ENCODE data around the gene NUDT14. TPM values are rescaled to one million over a fixed set of nuclear protein-coding genes. Genes with fewer than 3 reads are reported as not detected.

Gene NUDT14
- 6.1 and 9.6 TPM in 2 replicates for total RNA-seq

DNA sequence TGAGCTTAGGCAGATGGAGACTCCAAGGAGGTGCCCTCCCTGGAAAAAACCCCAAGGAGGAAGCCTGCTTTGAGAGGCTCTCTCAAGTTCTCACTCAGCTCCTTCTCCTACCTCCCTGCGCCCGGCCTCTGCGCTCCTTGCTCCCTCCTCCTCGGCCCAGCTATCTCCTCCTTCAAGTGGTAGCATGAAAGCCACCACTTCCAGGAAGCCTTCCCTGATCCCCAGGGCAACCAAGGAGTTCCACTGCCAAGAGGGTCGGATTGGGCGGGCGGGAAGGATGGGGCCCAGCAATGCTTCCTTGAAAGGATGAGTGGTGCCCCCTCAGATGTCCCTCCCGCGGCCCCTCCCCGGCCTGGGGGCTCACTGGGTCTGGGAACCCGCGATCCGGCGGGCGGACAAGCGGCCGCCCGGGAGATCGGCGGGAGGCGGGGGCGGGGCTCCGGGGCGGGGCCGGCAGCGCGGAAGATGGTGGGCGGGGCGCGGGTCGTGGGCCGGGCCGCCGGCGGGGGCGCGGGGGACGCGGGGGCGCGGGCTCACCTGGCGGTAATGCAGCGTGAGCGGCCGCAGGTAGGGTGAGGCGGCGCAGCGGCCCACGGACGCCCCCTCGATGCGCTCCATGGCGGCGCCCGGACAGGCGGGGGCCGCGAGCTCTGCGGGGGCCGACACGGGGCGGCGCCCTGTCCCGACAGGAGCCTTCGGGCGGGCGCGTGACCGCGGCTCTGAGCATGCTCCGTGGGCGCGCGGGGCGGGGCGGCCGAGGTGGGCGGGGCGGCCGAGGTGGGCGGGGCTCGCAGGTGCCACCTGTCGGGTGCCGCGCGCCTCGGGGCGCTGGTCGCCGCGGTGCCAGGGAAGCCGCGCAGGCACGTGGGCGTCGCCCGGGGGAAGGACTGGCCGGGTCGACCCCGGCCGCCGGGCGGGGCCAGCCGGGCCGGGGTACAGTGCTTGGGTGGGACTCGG, at the start of gene NUDT14:
NUDT14 (minus strand) TSS at position 721 of the 957 bp plus-strand sequence; CDS start at position 618, 103 bp downstream.

GRCh38 chr14:105168496-105168978, 12.6 kb downstream of the NUDT14 start, which contains the start of gene JAG2:
Gene JAG2 (minus strand): TSS chr14:105168776. CDS start chr14:105168420, 356 bp downstream.

Small RNA genes lying within 50 kb of the gene (small RNA-seq; reads per million reads assigned to genes)
- not detected for gene MIR6765

Other genes with a start within 250 kb of the NUDT14 start
- gene AHNAK2, start 202.9 kb downstream of the NUDT14 start, total RNA-seq: 136 and 164 TPM in 2 replicates
- 8.5 and 8.8 TPM in 2 replicates for gene CLBA1, start 195.5 kb downstream of the NUDT14 start, total RNA-seq
- 20.9 and 35.8 TPM in 2 replicates for gene CDCA4, start 160.2 kb downstream of the NUDT14 start, total RNA-seq
- under 0.01 TPM in 1 of 2 replicates, not detected in the other for gene GPR132, start 115.9 kb downstream of the NUDT14 start, total RNA-seq
- 0.37 and 0.59 TPM in 2 replicates for gene JAG2, start 12.5 kb downstream of the NUDT14 start, total RNA-seq
- 36.8 and 39.3 TPM in 2 replicates for gene BTBD6, start 67.2 kb upstream of the NUDT14 start, total RNA-seq
- 29.8 and 40.1 TPM in 2 replicates for gene BRF1, start 119.7 kb upstream of the NUDT14 start, total RNA-seq
- gene PACS2, start 133.4 kb upstream of the NUDT14 start, total RNA-seq: 49.9 and 51.1 TPM in 2 replicates
- 0.20 and 0.73 TPM in 2 replicates for gene TEX22, start 217.2 kb upstream of the NUDT14 start, total RNA-seq
- gene MTA1, start 238.5 kb upstream of the NUDT14 start, total RNA-seq: 58.8 and 77.2 TPM in 2 replicates

Measured in subcutaneous preadipocyte (primary cell).